ENCODE measurements around the gene TATDN2. TPM values are rescaled to one million over a fixed set of nuclear protein-coding genes. Genes with fewer than 3 reads are reported as not detected.

The TATDN2 gene
- total RNA-seq, 4 donors from 2014 or later, result 22.1 to 33.7 (median 26.3) TPM

DNA sequence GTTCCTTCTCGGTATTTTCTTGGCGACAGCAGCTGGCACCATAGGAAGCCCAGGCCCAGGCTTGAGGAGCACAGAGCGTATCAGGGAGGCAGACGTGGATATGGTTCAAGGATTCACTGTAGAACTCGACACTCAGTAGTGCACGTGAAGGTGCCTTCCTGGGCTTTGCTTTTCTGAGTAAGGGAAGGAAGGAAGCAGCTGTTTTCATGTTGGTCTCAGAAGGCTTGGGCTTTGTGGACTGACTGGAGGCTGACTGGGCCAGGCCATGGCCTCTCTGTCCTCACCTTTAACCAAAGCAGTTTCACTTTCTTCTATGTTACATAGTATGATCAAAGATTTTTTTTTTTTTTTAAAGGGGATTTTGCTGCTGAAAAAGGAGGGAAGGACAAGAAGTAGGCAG lies 51.4 kb downstream of the TATDN2 start:
- 66% methylated on average over 6 of the region's 6 CpGs for WGBS
- DNase-seq (ENCODE audit: low spot score in 2 of 2), result no peak
- Histone ChIP-seq H3K36me3 (peaks cover 53% of the 10 kb centered on the region), H3K4me3 (no peak overlapping the region), H3K9me3 (no peaks in the 10 kb centered on the region), H3K27me3 (no peaks in the 10 kb centered on the region), H3K4me1 (no peaks in the 10 kb centered on the region), H3K27ac (no peak overlapping the region)
- TF ChIP-seq POLR2AphosphoS5 (IDR thresholded peaks at IDR 0.05) (no peak), POLR2A (IDR thresholded peaks at IDR 0.05) (no peak), EP300 (IDR thresholded peaks at IDR 0.05) (no peak)
- TF ChIP-seq, protein P1, sequence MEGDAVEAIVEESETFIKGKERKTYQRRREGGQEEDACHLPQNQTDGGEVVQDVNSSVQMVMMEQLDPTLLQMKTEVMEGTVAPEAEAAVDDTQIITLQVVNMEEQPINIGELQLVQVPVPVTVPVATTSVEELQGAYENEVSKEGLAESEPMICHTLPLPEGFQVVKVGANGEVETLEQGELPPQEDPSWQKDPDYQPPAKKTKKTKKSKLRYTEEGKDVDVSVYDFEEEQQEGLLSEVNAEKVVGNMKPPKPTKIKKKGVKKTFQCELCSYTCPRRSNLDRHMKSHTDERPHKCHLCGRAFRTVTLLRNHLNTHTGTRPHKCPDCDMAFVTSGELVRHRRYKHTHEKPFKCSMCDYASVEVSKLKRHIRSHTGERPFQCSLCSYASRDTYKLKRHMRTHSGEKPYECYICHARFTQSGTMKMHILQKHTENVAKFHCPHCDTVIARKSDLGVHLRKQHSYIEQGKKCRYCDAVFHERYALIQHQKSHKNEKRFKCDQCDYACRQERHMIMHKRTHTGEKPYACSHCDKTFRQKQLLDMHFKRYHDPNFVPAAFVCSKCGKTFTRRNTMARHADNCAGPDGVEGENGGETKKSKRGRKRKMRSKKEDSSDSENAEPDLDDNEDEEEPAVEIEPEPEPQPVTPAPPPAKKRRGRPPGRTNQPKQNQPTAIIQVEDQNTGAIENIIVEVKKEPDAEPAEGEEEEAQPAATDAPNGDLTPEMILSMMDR (IDR thresholded peaks at IDR 0.05), result no peak

DNA sequence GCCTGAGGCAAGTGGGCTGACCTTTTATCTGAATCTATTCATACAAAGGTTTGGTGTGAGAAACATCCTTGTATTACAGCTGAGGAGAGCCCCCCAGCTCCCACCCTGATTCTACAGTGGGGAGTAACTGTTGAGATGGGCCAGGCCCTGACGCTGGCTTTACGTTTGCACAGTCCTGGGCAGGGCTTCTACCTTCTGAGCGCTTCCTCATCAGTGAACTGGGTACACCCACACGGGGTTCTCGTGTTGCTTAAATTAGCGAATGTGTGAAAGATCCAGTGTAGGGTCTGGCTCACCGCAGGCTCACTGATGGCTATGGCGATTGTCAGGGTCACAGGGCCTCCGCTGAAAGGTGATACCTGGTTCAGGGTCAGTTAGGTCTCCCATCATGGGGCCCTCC lies 51.8 kb downstream of the TATDN2 start:
- no peak for TF ChIP-seq EP300 (IDR thresholded peaks at IDR 0.05)
- no peak for TF ChIP-seq POLR2AphosphoS5 (IDR thresholded peaks at IDR 0.05)
- TF ChIP-seq, protein P1 (IDR thresholded peaks at IDR 0.05), result no peak
- TF ChIP-seq POLR2A (IDR thresholded peaks at IDR 0.05), result no peak
- no peaks in the 10 kb centered on the region for H3K27me3 ChIP-seq
- H3K36me3 ChIP-seq, result peaks cover 57% of the 10 kb centered on the region
- H3K4me3 ChIP-seq, result no peak overlapping the region
- WGBS, result 85% methylated on average over 9 of the region's 9 CpGs
- DNase-seq (ENCODE audit: low spot score in 2 of 2), result no peak
- no peak overlapping the region for H3K27ac ChIP-seq
- H3K4me1 ChIP-seq, result no peaks in the 10 kb centered on the region
- no peaks in the 10 kb centered on the region for H3K9me3 ChIP-seq

DNA sequence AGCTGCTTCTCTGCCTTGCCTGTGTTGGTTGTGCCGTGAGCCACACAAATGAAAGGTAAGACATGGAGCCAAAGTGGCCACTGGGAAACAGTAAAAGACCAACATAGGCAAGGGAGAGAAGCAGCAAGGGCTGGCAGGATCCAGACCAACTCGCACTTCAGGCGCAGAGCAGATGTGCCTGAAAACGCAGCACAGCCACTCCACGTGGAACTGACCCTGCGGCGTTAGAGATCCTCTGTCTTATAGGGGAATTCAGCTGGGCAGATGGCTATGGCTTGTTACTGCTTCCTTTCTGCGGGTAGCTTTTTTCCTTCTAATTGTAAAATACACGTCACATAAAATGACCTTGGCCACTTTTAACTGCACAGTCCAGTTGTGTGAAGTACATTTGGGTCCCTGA lies 54.8 kb downstream of the TATDN2 start:
- no peak for TF ChIP-seq POLR2AphosphoS5 (IDR thresholded peaks at IDR 0.05)
- no peak for TF ChIP-seq POLR2A (IDR thresholded peaks at IDR 0.05)
- TF ChIP-seq, protein P1 (IDR thresholded peaks at IDR 0.05), result no peak
- no peak for TF ChIP-seq EP300 (IDR thresholded peaks at IDR 0.05)
- Histone ChIP-seq H3K4me1 (no peaks in the 10 kb centered on the region), H3K9me3 (no peaks in the 10 kb centered on the region), H3K4me3 (no peak overlapping the region), H3K27ac (no peak overlapping the region), H3K36me3 (peaks cover 86% of the 10 kb centered on the region), H3K27me3 (no peaks in the 10 kb centered on the region)
- no peak for DNase-seq (ENCODE audit: low spot score in 2 of 2)
- 89% methylated on average over 9 of the region's 9 CpGs for WGBS

DNA sequence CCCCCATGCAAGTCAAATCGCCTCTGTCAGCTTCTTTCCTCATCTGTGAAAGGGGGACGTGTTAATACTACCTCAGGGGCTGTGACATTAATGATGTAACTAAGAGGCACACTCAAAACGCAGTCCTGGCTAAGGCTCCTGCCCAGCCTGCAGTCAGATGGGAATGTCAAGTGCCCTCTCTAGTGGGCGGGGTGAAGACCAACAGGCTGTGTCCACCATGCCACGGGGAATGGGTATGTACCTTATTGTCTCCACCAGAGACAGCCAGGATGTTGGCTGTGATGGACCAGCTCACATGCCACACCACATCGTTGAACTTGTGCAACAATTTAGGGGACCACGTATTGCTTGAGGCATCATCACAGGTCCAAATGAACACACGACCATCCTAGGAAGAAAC lies 55.5 kb downstream of the TATDN2 start:
- no peaks in the 10 kb centered on the region for H3K9me3 ChIP-seq
- H3K27ac ChIP-seq, result no peak overlapping the region
- WGBS, result 76% methylated on average over 5 of the region's 8 CpGs
- no peaks in the 10 kb centered on the region for H3K4me1 ChIP-seq
- no peak overlapping the region for H3K4me3 ChIP-seq
- H3K27me3 ChIP-seq, result no peaks in the 10 kb centered on the region
- no peak for TF ChIP-seq POLR2AphosphoS5 (IDR thresholded peaks at IDR 0.05)
- TF ChIP-seq, protein P1 (IDR thresholded peaks at IDR 0.05), result no peak
- peaks cover 88% of the 10 kb centered on the region for H3K36me3 ChIP-seq
- DNase-seq (ENCODE audit: low spot score in 2 of 2), result no peak

DNA sequence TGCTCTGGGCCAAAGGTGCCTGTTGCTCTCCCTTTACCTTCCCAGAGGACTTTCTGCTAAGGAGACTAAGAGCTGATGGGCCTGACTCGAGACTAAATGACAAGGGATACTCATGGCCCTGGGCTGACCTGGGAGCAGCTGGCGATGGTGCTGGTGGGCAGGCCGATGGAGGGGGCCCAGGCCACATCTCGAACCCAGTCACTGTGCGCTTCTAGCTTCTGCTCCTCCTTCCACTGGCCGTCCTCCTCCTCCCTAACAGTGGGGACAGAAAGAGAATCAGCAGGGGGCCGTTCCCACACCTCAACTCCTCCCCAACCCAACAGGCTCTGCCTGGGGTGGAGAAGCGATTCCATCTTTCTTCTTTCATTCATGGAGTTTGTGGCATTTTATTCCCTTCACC lies 56.6 kb downstream of the TATDN2 start:
- H3K9me3 ChIP-seq, result no peaks in the 10 kb centered on the region
- WGBS, result 90% methylated on average over 8 of the region's 8 CpGs
- H3K36me3 ChIP-seq, result peaks cover 94% of the 10 kb centered on the region
- H3K4me3 ChIP-seq, result no peak overlapping the region
- TF ChIP-seq EP300 (IDR thresholded peaks at IDR 0.05) (no peak), POLR2A (IDR thresholded peaks at IDR 0.05) (no peak), POLR2AphosphoS5 (IDR thresholded peaks at IDR 0.05) (no peak)
- TF ChIP-seq, protein P1 (IDR thresholded peaks at IDR 0.05), result no peak
- no peak overlapping the region for H3K27ac ChIP-seq
- DNase-seq (ENCODE audit: low spot score in 2 of 2), result no peak
- no peaks in the 10 kb centered on the region for H3K4me1 ChIP-seq
- H3K27me3 ChIP-seq, result no peaks in the 10 kb centered on the region
